HL-60/S4 (cell line): ENCODE measurements around the gene AMELX.

Source experiments
- in situ Hi-C: fragments of 300-500 bp; cut with MboI; formaldehyde crosslinking; loops from 2 replicates; pipeline ENCODE4 v1.14.3; 2022; ENCODE audit warnings: low sequenced_read_pairs

AMELX gene

DNA sequence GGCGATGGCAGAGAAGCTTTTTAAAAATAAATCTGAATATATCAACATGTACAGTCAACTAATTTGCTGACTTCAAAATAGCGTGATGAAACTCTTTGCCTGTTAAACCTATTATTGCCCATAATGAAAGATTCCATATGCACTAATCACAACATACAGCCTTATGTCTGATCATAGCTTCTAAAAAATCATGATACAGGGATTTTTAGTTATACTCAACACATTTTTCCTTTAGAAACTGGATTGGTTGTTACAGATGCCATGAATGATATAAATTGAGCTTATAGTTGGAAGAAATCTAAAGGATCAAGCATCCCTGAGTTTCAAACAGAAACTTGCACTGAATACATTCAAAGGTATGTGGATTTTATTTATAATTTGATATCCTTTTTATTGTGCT is at the start of gene AMELX:
TSS of gene AMELX (plus strand) at position 301 of the 400 bp plus-strand sequence. CDS start 1,376 bp downstream, outside the sequence.
- in situ Hi-C loops: no loop called here

DNA sequence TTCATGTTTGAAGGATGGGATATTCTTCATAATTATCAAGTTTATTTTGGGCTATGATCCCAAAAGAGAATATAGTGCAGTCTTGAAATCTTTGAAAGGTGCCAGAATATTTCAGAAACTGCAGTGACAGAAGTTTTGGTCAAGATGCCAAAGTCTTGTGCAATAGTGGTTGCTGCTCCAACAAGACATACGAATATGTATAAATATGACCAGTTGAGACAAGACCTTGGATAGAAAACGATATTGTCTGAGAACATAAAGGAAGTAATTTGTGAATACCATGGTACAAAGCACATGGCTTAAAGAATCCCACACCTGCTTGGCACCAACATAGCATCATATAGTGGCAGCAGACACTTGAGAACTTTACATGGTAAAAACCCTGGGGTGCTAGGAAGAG is 48.6 kb upstream of the AMELX start:
- in situ Hi-C loops: no loop called here

DNA sequence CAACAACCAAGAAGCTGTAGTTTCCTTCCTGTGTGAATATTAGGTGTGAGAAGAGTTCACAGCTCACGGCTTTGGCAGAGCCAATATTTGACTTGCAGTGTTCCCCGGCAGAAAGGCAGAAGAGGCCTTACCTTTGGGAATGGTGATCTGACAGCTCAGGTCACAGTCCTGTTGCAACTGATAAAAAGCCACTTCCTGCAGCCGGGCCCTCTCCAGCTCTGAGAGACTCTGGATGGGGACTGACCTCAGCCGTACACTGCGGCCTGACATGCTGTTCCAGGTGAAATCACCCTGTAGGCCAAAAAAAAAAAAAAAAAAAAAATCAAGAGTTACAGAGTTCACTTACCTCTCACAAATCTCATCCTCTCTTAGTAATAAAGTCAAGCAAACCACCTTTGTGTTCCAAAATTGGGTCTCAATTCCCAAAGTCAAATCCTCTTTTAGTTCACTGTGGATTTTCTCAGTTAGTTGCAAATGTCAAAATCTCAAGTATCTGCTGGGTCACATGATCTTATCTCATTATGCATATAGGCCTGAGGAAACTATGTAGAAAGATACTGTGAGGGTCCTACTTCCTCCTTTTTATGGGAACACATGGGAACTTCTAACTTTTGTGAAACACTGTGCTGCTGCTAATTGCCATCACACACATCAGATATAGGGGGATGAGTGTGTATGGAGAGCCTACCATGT is 38.6 kb upstream of the AMELX start:
- in situ Hi-C loops: no loop called here

DNA sequence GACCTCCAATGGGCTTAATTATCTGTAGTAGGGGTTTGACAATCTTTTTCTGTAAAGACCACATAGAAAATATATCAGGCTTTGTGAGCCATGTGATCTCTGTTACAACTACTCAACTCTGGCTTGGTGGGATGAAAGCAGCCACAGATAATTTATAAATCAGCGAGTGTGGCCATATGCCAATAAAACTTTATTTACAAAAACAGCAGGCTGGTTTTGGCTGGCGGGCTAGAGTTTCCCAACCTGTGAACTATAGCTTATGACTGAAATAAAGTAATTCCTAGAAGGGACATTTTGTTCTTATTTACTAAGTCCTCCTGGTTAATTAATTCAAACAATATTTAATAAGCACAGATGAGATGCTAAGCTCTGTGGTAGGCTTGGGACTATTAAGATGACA is 35.9 kb upstream of the AMELX start:
- in situ Hi-C loops: no loop called here

DNA sequence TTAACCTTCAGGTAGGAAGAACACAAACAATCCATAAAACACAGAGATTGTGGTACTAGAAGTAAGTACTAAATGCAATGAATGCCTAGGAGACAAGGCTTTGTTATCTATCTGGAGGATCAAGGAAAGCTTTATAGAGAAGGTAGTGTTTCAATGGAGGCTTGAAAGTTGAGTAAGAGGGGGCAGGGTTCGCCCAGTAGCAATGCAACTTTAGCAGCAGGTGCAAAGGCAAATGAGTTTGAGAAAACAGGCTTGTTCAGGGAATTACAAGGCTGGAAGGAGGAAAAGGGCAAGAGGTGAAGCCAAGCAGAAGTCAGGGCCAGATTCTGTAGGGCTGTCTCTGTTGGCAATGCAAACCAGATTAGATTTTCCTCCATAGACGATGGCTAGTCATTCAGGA is 35.5 kb upstream of the AMELX start:
- in situ Hi-C loops: no loop called here

DNA sequence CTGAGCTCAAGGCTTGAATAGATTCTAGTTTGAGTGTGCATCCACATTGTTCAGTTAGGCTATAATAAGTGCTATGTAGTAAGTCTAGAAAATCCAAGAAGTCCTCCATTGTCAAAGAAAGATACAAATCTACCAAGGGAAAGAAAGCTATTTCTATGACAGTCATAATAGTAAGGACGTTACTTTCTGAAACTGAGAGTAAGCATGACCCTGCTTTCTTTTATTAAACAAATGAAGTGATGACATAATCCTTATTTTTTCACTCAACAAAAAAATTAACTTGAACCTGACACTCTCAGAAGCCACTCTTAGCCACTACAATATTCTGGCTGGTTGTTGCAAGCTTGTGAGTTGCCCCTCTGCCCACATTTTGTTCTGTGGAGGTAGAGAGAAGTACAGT is 33.8 kb upstream of the AMELX start:
- in situ Hi-C loops: no loop called here

DNA sequence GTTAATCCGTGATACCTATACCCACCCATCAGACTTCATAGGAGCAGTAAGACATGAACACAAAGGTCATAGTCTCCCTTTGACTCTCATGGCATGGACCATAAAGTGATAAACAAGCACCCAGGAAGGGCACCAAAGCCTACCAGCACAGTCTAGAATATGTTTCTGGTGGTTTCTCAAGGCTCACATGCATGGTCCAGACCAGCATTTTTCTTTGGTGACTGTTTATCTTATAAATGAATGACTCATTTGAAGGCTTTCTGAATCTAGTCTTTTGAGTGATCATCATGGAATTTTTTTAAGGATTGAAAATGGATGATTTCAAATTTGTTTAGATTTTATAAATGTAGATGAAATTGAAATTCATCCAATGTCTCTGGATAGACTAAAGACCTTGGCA is 32.0 kb upstream of the AMELX start:
- in situ Hi-C loops: no loop called here

DNA sequence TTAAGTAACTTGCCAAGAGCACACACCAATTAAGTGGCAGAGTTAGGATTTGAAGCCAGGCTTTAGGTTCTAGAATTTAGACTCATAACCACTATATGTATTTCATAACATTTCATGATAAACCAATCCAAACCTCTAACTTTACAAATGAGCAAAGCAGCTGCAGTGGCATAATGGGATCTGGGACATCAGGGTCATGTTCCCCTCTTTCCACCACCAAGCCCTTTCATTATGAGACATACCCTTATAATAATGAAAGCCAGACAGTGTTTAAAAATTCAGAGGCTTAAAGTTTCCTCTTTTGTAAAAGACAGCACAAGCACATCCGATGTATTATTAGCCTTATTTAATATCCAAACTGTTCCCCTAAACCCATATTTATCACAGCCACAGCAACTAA is 28.3 kb upstream of the AMELX start:
- in situ Hi-C loops: no loop called here

DNA sequence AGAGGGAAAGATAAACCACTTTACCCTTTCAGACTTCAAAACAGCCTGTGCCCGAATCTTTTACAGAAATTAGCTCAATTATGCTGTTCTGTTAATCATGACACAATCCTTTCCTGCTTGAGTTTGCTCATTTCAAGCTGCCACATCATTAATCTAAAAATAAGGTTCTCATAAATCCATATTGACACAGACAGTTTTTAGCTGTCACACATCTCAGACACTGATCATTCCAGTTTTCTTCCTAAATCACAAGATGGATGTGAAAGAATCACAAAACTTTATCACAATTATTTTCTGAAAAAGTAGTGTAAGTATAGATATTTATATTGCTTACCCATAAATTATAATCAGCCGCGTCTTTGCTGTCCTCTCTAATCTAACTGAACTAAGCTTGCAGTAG is 27.9 kb upstream of the AMELX start:
- in situ Hi-C loops: no loop called here

DNA sequence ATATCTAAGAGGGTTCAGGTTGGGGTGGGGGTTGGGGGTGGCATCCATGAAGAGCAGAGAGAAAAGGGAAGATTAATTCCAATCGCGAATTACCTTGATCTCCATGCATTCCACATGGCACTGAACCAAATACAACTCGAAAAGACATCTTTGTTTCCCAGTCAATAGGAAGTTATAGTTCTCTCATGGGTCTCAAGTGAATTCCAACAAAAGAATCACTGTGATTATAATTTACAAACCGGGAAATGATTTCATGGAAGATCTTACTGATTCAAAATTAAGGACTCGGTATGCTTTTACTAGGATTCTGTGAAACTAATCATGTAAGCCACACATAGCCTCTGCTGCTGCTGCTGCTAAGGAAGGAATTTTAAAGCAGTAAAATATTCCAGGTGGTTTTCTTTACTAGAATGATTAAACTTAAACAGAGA is 26.6 kb upstream of the AMELX start:
- in situ Hi-C loops: no loop called here

DNA sequence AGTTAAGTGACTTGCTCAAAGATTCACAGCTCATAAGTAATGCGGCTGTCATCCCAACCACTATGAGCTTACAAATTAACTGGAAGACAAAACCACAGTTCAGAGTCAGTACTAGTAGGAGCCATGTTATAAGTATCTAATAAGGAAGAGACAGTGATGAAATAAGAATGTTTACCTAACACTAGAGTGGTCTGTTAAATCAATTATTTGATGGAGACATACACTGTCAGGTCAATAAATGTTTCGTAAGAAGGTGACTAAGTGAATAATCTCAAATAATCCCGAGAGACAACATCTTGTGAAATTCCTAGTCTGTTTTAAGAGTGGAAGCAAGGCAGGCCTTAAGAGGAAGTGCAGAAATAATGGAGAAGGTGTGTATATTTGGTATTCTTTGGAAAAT is 25.8 kb upstream of the AMELX start:
- in situ Hi-C loops: no loop called here

DNA sequence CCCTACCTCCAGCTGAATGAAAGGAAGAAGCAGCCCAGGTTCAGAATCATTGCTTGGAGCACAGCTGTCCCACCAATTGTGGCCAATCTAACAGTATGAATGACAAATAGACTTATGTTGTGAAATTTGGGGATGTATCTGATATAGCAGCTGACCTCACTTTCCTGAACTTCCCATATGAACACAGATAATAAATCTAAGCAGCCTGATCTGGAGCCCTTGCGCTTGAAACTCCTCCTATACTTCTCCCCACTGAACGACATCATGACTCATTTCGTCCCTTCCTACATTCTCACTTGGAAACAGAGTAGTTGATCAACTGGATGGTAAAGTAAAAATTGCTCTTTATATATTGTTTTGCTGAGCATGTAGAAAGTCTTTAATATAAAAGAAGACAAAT is 24.2 kb upstream of the AMELX start:
- in situ Hi-C loops: no loop called here

DNA sequence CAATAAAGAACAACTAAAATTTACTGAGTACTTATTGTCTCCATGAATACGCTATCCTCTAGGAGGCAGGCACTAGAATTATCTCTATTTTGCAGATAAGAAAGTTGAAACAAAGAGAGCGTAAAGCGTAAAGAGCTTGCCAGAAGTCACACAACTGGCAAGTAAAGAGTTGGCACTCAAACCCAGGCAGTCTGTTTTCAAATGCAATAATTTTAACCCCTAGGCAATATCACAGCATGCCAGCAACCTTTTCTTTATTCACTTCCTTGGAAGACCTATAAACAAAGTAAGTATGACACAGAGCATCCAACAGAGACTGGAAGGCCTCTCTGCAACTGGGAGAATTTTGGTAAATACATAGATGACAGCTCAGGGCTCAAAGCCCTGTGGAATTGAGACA is 23.2 kb upstream of the AMELX start:
- in situ Hi-C loops: no loop called here

DNA sequence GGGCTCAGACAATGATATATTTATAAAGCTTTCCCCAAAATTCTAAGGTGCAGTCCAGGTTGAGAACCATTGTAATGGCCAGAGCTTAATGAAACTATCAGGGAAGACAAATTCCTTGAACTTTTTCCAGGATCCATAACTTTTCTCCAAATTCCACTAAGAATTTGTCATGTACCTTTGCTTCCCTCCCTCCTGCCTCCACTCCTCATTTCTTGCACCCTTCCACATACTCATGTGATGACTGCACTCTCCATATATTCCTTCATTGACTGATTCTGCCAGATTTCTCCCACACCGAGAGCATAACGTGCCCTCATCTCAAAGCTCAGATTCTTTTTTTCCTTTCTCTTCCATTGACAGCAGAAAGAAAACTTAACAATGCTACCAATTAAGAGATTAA is 20.9 kb upstream of the AMELX start:
- in situ Hi-C loops: no loop called here

DNA sequence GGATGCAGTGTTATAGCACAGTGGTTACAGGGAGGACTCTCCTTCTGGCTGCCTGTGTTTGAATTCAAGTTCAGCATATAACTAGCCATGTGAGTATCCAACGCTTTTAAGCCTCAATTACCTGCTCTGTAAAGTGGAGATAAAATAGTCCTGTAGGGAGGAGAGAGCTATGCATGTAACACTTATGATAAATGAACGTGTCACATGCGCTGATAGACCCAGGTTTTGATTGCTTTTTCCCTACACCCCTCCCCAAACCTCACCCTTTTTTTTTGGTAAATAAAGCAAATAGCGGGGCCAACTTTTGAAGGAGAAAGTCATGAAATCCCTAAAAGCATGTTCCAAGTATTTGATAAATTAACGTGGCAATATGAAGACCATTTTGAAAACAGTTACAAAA is 20.4 kb upstream of the AMELX start:
- in situ Hi-C loops: no loop called here

DNA sequence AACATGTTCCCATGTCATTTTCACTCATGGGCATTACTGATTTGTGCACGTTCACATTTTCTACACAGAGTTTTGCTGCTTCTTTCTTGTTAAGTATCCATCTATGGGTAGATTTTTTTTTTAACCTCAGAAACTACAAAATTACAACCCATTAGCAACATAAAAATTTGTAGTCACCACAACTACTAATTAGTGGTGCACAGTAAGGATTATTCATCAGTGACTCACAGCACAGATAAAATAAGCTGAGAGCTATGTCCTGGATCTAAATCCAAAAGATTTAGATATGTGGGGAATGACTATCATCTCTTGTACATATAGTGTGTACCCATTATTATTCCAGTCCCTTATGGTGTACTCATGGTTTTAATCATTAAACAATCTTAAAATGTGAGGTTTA is 19.7 kb upstream of the AMELX start:
- in situ Hi-C loops: no loop called here

DNA sequence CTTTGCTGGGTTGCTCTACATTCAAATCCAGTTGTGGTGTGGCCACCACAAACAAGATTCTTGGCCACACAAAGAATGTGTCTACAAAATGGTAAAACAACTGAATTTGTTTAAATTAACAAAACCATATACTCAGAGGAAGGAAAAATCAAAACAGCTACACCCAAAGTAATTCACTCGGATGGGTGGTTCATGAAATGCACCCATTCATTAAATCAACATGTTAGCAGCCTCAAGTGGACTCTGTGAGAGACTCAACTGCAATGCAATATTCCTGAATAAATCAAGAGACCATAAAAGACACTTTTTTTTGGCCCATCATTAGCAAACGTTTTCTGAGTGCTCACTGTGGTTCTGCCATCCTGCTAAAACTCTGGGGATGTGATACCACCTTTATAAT is 11.2 kb upstream of the AMELX start:
- in situ Hi-C loops: no loop called here

DNA sequence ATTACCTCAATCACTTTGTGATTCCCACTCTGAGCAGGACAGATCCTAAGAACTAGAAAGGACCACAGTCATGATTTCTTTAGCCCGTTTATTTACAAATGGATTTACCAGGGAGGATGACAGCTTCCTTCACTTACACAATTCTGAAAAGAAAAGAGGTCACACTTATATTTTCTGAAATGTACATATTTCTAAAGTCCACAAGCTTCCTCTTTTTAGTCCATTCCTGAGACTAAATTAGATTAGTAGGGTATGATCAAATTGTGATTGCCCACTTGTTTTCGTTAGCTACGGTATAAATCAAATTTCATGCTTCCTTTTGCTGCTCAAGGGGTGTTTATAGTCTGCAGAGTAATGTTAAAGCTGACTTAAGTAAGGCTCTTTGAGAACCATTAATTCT is 7.6 kb upstream of the AMELX start:
- in situ Hi-C loops: no loop called here

DNA sequence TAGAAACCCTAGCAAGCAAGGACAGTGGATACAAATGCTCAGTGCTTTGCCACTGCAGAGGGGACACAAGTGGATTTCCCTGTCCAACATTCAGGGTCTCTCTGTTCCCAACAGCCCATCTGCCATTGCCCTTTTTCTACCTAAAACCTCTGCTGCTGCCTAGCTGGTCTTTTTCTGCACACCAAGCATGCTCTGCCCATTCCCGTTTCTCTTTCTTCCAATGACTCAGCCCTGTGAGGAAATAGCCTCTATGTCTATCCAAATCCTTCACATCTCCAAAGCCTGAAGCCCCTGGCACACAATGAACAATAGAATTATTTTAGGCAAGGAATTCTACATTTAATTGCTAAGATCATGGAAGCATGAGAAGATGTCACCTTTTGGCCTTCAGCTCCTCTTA is 5.7 kb upstream of the AMELX start:
- in situ Hi-C loops: no loop called here

DNA sequence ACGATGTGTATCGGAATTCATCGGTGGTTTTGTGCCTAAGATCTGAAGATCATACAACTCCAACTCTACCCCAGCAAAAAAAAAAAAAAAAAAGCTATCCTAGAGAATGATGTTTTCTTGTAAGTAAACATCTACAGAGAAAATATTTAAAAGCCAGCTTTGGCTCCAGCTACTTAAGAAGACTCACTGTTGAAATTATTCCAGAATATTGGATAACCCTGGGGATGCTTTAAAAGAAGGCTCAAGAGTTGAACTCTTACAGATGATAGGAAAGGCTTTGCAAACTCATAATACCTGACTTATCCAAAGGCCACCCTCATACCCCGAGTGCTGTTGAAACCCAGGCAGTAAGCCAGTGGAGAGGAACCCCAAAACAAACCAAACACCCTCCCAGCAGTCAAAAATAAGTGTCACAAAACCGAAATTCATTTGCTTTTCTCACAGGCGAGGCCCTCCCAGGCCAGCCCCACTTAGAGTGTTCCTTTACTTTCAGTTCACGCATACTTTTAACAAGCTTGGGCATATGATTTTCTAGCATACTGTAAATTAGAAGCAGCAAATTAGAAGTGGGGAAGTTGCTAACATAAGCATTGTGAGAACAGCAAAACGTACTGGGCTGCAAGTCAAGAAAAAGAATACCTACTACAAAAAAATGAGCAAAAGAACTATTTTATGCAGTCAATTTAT is 2.7 kb upstream of the AMELX start:
- in situ Hi-C loops: no loop called here

DNA sequence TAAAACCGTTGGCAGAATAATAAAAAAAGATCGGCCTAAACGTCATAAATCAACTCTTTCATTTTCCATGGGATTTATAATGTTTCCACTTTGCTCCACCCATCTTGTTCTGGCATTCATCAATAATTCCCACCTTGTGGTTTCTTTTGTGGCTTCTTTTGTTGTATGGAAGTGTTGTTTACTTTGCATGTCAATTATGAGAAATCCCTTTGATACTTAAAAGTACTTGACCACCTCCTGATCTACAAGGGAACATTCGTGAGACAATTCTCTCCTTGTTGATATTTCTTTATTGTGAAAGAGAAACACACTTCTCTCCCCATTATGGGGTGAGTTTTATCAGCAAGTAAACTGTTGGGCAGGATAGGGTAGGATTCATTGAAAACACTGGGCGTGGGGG is 2.8 kb downstream of the AMELX start:
- in situ Hi-C loops: no loop called here

DNA sequence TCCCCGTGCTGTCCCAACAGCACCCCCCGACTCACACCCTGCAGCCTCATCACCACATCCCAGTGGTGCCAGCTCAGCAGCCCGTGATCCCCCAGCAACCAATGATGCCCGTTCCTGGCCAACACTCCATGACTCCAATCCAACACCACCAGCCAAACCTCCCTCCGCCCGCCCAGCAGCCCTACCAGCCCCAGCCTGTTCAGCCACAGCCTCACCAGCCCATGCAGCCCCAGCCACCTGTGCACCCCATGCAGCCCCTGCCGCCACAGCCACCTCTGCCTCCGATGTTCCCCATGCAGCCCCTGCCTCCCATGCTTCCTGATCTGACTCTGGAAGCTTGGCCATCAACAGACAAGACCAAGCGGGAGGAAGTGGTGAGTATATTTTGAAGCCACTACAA is 5.4 kb downstream of the AMELX start:
- in situ Hi-C loops: no loop called here

DNA sequence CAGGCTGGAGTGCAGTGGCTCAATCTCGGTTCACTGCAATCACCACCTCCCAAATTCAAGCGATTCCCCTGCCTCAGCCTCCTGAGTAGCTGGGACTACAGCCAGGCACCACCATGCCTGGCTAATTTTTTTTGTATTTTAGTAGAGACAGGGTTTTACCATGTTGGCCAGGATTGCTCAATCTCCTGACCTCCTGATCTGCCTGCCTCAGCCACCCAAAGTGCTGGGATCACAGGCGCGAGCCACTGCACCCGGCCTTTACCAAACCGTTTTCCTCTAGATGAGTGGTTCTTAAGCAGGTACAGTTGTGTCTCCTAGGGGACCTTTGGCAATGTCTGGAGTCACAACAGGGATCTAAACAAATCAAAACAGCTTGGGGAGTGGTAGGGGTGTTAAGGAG is 11.6 kb downstream of the AMELX start:
- in situ Hi-C loops: no loop called here
